GM13976 (cell line): ENCODE results near the gene SPG7.
"Not testable (repeated sequence)": the region's sequence is repeated elsewhere in the genome, so short reads cannot be mapped to it uniquely, and the experiment has no call there.

Experiments
- DNase-seq: peaks from one replicate; pipeline ENCODE4 v3.0.0; 2012; ENCODE audit warnings: low spot score
- in situ Hi-C: fragments of 300-500 bp; cut with MboI; formaldehyde crosslinking; loops from one replicate; pipeline ENCODE4 v1.12.0; 2022; ENCODE audit warnings: low sequenced_read_pairs, mixed read lengths, inconsistent platforms; ENCODE audit not compliant: unreplicated experiment
- TF ChIP-seq, protein P1 (sequence below): IDR thresholded peaks from 2 replicates; pipeline ENCODE4 v1.5.1; 2012; ENCODE audit warnings: borderline replicate concordance, mild to moderate bottlenecking; ENCODE audit not compliant: insufficient read depth; ENCODE audit errors: extremely low read depth, missing control alignments, control extremely low read depth

Gene SPG7

DNA sequence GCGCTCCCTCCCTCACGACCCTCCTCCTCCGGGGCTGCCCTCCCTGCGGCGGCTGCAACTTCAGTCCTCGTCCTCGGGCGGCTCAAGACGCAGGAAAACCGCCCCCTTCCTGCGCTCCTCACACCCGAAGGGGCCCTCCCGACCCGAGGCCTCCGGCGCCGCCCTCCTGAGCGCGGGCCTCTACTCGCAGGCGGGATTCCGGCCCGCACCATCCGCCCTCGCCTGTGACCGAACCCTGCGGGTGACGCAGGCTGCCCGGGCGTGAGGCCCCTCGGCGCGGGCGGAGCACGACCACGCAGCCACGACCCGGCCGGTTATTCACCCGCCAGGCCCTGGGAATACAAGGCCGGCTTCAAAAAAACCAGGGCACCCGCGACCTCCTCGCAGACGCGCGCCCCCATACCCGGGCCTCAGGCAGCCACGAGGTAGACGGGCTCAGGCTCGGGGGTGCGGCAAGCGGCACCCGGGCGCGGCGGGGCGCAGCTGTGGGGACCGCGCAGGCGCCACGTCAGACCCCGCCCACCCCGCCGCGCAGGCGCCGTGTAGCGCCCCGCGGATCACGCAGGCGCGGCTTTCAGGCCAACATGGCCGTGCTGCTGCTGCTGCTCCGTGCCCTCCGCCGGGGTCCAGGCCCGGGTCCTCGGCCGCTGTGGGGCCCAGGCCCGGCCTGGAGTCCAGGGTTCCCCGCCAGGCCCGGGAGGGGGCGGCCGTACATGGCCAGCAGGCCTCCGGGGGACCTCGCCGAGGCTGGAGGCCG, at the start of gene SPG7:
Gene SPG7, plus strand, starts transcription at position 570 of the 757 bp plus-strand sequence. Its CDS starts 15 bp downstream, at position 585.
- in situ Hi-C loops: no loop called here
- peak; percentile 99 for DNase-seq
- TF ChIP-seq, protein P1, sequence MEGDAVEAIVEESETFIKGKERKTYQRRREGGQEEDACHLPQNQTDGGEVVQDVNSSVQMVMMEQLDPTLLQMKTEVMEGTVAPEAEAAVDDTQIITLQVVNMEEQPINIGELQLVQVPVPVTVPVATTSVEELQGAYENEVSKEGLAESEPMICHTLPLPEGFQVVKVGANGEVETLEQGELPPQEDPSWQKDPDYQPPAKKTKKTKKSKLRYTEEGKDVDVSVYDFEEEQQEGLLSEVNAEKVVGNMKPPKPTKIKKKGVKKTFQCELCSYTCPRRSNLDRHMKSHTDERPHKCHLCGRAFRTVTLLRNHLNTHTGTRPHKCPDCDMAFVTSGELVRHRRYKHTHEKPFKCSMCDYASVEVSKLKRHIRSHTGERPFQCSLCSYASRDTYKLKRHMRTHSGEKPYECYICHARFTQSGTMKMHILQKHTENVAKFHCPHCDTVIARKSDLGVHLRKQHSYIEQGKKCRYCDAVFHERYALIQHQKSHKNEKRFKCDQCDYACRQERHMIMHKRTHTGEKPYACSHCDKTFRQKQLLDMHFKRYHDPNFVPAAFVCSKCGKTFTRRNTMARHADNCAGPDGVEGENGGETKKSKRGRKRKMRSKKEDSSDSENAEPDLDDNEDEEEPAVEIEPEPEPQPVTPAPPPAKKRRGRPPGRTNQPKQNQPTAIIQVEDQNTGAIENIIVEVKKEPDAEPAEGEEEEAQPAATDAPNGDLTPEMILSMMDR: no peak

DNA sequence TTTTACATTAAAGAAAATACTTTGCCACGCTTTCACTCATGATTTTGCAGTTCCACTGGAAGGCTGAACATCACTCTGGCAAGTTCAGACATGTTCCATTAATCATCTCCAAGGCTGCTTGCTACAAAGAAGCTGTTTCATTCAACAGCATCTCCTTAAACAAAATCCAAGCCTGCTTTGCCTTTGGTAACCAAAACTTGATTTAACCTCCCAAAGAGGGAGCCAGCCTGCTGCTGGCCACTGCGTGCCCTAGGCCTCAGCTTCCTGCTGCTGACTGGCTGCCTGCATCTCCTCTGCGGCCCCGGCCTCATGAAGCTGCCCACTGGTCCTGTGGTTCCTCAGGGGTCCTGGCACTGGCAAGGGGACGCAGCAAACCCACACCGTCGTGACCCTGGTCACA, 49.7 kb upstream of the SPG7 start:
- in situ Hi-C loops: no loop called here
- DNase-seq: no peak
- TF ChIP-seq, protein P1: no peak

DNA sequence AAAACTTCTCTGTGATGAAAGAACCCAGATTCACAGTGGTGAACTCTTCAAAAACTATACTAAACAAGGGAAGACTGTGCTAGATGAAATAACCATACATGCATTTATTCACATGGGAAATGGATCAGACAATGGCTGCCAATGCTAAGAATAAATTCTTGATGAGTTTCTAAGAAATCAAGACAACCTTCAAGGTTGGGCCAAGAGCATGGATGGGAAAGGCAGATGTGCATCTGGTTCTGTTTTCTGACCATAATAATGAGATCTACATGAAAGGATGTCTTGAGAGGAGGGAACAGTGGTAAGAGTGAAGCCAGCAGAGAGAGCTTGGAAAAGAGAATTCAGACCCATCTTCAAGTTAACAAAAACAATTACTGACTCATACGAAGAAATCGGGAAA, 49.2 kb upstream of the SPG7 start:
- in situ Hi-C loops: no loop called here

DNA sequence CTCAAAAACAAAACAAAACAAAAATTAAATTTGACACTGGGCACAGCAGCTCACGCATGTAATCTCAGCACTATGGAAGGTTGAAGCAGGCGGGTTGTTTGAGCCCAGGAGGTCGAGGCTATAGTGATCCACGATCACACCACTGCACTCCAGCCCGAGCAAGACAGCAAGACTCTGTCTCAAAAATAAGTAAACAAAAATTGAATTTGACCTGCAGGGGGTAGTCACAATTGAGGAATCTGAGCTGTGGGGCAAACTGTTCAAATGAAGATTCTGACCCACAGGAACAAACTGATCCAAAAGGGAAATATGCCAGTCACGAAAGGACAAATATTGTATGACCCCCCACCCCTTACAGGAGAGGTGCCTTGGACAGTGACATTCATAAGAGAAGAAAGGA, 47.6 kb upstream of the SPG7 start:
- in situ Hi-C loops: no loop called here
- DNase-seq: no peak
- TF ChIP-seq, protein P1: no peak

More for the DNA sequence above, 49.2 kb upstream of the SPG7 start:
- no peak for DNase-seq
- TF ChIP-seq, protein P1: no peak

DNA sequence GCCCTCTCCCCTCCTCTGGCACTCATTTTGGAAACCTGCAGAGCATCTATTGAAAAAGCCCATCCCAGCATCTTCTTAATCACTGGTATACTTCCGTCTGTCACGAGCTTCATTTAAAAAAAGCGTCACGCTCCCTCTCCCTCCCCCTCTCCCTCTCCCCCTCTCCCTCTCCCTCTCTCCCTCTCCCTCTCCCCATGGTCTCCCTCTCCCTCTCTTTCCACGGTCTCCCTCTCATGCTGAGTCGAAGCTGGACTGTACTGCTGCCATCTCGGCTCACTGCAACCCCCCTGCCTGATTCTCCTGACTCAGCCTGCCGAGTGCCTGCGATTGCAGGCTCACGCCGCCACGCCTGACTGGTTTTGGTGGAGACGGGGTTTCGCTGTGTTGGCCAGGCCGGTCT, 46.3 kb upstream of the SPG7 start:
- in situ Hi-C loops: not testable (repeated sequence)

DNA sequence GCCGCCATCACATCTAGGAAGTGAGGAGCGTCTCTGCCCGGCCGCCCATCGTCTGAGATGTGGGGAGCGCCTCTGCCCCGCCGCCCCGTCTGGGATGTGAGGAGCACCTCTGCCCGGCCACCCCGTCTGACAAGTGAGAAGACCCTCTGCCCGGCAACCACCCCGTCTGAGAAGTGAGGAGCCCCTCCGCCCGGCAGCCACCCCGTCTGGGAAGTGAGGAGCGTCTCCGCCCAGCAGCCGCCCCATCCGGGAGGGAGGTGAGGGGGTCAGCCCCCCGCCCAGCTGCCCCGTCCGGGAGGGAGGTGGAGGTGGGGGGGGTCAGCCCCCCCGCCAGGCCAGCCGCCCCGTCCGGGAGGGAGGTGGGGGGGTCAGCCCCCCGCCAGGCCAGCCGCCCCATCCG, 45.6 kb upstream of the SPG7 start:
- DNase-seq, in situ Hi-C loops: not testable (repeated sequence)

More for the DNA sequence above, 46.3 kb upstream of the SPG7 start:
- DNase-seq: not testable (repeated sequence)

DNA sequence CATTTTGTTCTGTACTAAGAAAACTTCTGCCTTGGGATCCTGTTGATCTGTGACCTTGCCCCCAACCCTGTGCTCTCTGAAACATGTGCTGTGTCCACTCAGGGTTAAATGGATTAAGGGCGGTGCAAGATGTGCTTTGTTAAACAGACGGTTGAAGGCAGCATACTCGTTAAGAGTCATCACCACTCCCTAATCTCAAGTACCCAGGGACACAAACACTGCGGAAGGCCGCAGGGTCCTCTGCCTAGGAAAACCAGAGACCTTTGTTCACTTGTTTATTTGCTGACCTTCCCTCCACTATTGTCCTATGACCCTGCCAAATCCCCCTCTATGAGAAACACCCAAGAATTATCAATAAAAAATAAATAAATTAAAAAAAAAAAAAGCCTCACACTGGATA, 44.9 kb upstream of the SPG7 start:
- in situ Hi-C loops, DNase-seq: not testable (repeated sequence)

DNA sequence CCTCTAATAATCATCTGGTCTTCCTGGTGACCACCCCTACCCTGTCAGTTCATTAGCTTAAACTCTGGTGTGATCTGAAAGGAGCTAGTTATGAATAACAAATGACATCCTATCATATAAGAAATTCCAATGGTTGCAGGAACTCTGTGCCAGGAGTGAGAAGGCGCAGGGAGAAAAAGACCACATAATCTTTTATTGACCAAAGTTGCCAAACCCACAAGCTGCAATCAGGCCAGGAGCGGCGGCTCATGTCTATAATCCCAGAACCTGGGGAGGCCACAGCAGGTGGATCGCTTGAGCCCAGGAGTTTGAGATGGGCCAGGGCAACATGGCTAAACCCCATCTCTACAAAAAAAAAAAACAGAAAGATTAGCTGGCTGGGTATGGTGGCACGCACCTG, 41.3 kb upstream of the SPG7 start:
- in situ Hi-C loops: no loop called here
- TF ChIP-seq, protein P1: no peak
- no peak for DNase-seq
